ENCODE data around the gene NT5DC2. TPM values are rescaled to one million over a fixed set of nuclear protein-coding genes. Genes with fewer than 3 reads are reported as not detected.

NT5DC2 gene
- total and polyA plus RNA-seq, 3 donors from 2014 or later = 92.4 to 147 (median 137) TPM

GRCh38 chr3:52484680-52485461 is 48.8 kb downstream of the NT5DC2 start:
- intact Hi-C loops (cut with DNase I; ENCODE audit: low total_unique reads) = loop anchor here (5.0 kb wide), 1 partner anchor 52 kb away; the partner anchor contains the start of gene UQCC5
- Histone ChIP-seq H3K4me3 (no peak overlapping the region), H3K4me1 (peaks cover 83% of the 10 kb centered on the region), H3K27me3 (no peaks in the 10 kb centered on the region), H3K9me3 (no peaks in the 10 kb centered on the region), H3K27ac (peak overlapping the region; percentile 80 to 86), H3K36me3 (ENCODE audit: low read depth, missing control alignments) (no peaks in the 10 kb centered on the region)
- TF ChIP-seq POLR2A (IDR thresholded peaks at IDR 0.05) = no peak
- TF ChIP-seq, protein P1, sequence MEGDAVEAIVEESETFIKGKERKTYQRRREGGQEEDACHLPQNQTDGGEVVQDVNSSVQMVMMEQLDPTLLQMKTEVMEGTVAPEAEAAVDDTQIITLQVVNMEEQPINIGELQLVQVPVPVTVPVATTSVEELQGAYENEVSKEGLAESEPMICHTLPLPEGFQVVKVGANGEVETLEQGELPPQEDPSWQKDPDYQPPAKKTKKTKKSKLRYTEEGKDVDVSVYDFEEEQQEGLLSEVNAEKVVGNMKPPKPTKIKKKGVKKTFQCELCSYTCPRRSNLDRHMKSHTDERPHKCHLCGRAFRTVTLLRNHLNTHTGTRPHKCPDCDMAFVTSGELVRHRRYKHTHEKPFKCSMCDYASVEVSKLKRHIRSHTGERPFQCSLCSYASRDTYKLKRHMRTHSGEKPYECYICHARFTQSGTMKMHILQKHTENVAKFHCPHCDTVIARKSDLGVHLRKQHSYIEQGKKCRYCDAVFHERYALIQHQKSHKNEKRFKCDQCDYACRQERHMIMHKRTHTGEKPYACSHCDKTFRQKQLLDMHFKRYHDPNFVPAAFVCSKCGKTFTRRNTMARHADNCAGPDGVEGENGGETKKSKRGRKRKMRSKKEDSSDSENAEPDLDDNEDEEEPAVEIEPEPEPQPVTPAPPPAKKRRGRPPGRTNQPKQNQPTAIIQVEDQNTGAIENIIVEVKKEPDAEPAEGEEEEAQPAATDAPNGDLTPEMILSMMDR (IDR thresholded peaks at IDR 0.05) = no peak
- 54 to 65% methylated on average over 10 of the region's 10 CpGs for WGBS, 2 donors
- DNase-seq = no peak

DNA sequence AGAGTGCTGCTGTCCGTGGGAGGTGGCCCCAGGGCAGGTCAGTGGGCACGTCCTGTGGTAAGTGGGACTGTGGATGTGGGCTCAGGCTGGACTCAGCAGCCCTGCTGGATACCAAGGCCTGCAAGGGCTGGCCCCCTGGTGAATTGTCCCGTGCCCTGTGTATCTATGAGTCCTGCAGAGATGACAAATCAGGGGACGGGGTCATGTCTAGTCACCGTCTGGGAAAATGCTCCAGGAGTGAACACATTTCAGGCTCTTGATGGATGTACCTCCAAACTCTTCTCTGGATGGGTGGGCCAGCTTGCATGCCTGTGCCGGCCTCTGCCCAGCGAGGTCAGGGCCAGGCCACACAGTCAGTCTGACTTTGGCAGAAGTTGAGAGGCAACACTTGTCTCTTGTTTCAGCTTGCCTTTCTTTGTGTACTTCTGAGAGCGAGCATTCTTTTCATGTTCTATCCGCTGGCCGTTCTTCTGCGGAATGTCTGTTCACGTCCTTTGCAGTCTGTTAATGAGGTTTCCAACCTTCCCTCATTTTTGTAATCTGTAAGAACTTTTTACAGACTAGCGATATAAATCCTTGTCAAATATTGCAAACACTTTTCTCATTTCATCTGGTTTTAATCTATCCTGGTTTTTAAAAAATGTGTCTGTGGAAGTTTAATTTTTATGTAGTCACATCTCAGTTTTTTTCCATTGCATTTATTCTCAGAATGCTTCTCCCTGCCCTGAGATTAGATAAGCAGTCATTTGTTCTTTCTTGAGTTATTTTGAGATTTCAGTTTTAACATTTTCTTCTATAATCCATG is 49.9 kb downstream of the NT5DC2 start:
- TF ChIP-seq, protein P1 (IDR thresholded peaks at IDR 0.05) = no peak
- TF ChIP-seq POLR2A (IDR thresholded peaks at IDR 0.05) = no peak
- Histone ChIP-seq H3K27ac (peak overlapping the region; percentile 80 to 86), H3K36me3 (ENCODE audit: low read depth, missing control alignments) (no peaks in the 10 kb centered on the region), H3K9me3 (no peaks in the 10 kb centered on the region), H3K4me1 (peaks cover 79% of the 10 kb centered on the region), H3K27me3 (no peaks in the 10 kb centered on the region), H3K4me3 (no peak overlapping the region)
- 32 to 37% methylated on average over 9 to 13 of the region's 13 CpGs for WGBS, 2 donors
- intact Hi-C loops (cut with DNase I; ENCODE audit: low total_unique reads) = no loop called here
- peak; percentile 77 for DNase-seq

GRCh38 chr3:52483081-52483480 is 50.6 kb downstream of the NT5DC2 start:
- no peak for TF ChIP-seq POLR2A (IDR thresholded peaks at IDR 0.05)
- TF ChIP-seq, protein P1 (IDR thresholded peaks at IDR 0.05) = no peak
- H3K4me3 ChIP-seq = no peak overlapping the region
- peaks cover 72% of the 10 kb centered on the region for H3K4me1 ChIP-seq
- intact Hi-C loops (cut with DNase I; ENCODE audit: low total_unique reads) = no loop called here
- H3K9me3 ChIP-seq = no peaks in the 10 kb centered on the region
- H3K27ac ChIP-seq = peak overlapping the region; percentile 80 to 86
- H3K27me3 ChIP-seq = no peaks in the 10 kb centered on the region
- no peak for DNase-seq
- H3K36me3 ChIP-seq (ENCODE audit: low read depth, missing control alignments) = no peaks in the 10 kb centered on the region
- 79 to 83% methylated on average over 7 to 14 of the region's 14 CpGs for WGBS, 2 donors

- H3K27ac ChIP-seq = peak overlapping the region; percentile 80 to 86
- intact Hi-C loops (cut with DNase I; ENCODE audit: low total_unique reads) = no loop called here
- no peaks in the 10 kb centered on the region for H3K27me3 ChIP-seq
- DNase-seq = peak; percentile 66
- peaks cover 72% of the 10 kb centered on the region for H3K4me1 ChIP-seq
- no peak overlapping the region for H3K4me3 ChIP-seq
- no peaks in the 10 kb centered on the region for H3K9me3 ChIP-seq
- no peak for TF ChIP-seq POLR2A (IDR thresholded peaks at IDR 0.05)
- TF ChIP-seq, protein P1 (IDR thresholded peaks at IDR 0.05) = peak; percentile 41 to 52 (median 47)
- 75 to 80% methylated on average over 23 of the region's 23 CpGs for WGBS, 2 donors
- no peaks in the 10 kb centered on the region for H3K36me3 ChIP-seq (ENCODE audit: low read depth, missing control alignments)
These were observed 51.7 kb downstream of the NT5DC2 start for GRCh38 chr3:52481819-52482521.

Measured in testis (tissue), 3 donors.